Ovary (tissue), 3 donors: ENCODE measurements around the gene GPATCH2.

ENCODE experiments used
- CTCF ChIP-seq, 3 donors: fragments of 450-650 bp in 2 of 3; fragments of 200-600 bp in 1 of 3; IDR thresholded peaks; one replicate each; pipeline versions ENCODE4 v1.5.1 to v1.8.0; 2016 to 2022; ENCODE audit warnings: antibody characterized with exemption in 3 of 3, mild to moderate bottlenecking in 1 of 3
- POLR2A ChIP-seq: fragments of 450-650 bp; IDR thresholded peaks from one replicate; pipeline ENCODE4 v1.6.1; 2017; ENCODE audit warnings: antibody characterized with exemption, mild to moderate bottlenecking, moderate library complexity
- donor health status: DM: no; HTN: no; CAD: no.

- TF ChIP-seq CTCF (IDR thresholded peaks at IDR 0.05) (no peak), POLR2A (no peak)
Measured at GRCh38 chr1:217626321-217626720, 4.6 kb downstream of the GPATCH2 start.
